ENCODE data around the gene FAM174B.

GRCh38 chr15:92690395-92690794 lies 34.8 kb upstream of the FAM174B start:
- TF ChIP-seq POLR2AphosphoS5 (IDR thresholded peaks at IDR 0.05; ENCODE audit: borderline replicate concordance, low read depth, low read length) (no peak), EZH2 (IDR thresholded peaks at IDR 0.05) (no peak)
